Prostate gland (tissue), 2 donors: ENCODE results near the gene ROBO4.

Source experiments
- CTCF ChIP-seq, 4 experiments: fragments of 200-600 bp in 2 of 4; fragments of 450-650 bp in 2 of 4; sonication (generic) in 2 of 4; IDR thresholded peaks; 1 replicate in 3 of 4; 2 replicates in 1 of 4; pipeline ENCODE4 v1.5.1; 2016 to 2019; ENCODE audit warnings: antibody characterized with exemption in 4 of 4, mild to moderate bottlenecking in 2 of 4, moderate library complexity in 2 of 4
- POLR2A ChIP-seq: fragments of 450-650 bp; IDR thresholded peaks from one replicate; pipeline ENCODE4 v1.6.1; 2016; ENCODE audit warnings: antibody characterized with exemption, mild to moderate bottlenecking

- no peak for TF ChIP-seq POLR2A
- no peak for TF ChIP-seq CTCF (IDR thresholded peaks at IDR 0.05)
Observed at GRCh38 chr11:124946735-124947141, 49.1 kb upstream of the ROBO4 start.
